Central memory CD8-positive, alpha-beta T cell (primary cell): ENCODE results near the gene LRP1B.
"Not testable (repeated sequence)": the region's sequence is repeated elsewhere in the genome, so short reads cannot be mapped to it uniquely, and the experiment has no call there.

Experiments
- ATAC-seq: fragments of 150-1000 bp; cut with Tn5 transposase; replicated peaks from 2 replicates; pipeline ENCODE4 v1.10.0; 2022; ENCODE audit warnings: mild to moderate bottlenecking, moderate FRiP score, moderate number of reproducible peaks; ENCODE audit not compliant: poor library complexity, severe bottlenecking; ENCODE audit errors: extremely low read depth
- DNase-seq, 2 donors: peaks; one replicate each; pipeline ENCODE4 v3.0.0; 2021; ENCODE audit warnings: low spot score in 2 of 2
- H3K27ac Mint-ChIP-seq: one replicate; pipeline ENCODE4 v1.8.0; 2022; ENCODE audit warnings: low read depth, mild to moderate bottlenecking, moderate library complexity, mixed read lengths
- H3K27me3 Mint-ChIP-seq: one replicate; pipeline ENCODE4 v1.8.0; 2022; ENCODE audit warnings: mixed read lengths
- H3K36me3 Mint-ChIP-seq: one replicate; pipeline ENCODE4 v1.8.0; 2022; ENCODE audit warnings: mild to moderate bottlenecking, moderate library complexity, mixed read lengths; ENCODE audit not compliant: insufficient read depth
- H3K4me1 Mint-ChIP-seq: one replicate; pipeline ENCODE4 v1.8.0; 2022; ENCODE audit warnings: mixed read lengths
- H3K4me3 Mint-ChIP-seq: one replicate; pipeline ENCODE4 v1.8.0; 2022; ENCODE audit warnings: mild to moderate bottlenecking, moderate library complexity, mixed read lengths
- H3K9me3 Mint-ChIP-seq: one replicate; pipeline ENCODE4 v1.8.0; 2022; ENCODE audit warnings: mixed read lengths

LRP1B gene

GRCh38 chr2:140658760-140659692 lies 1471.8 kb downstream of the LRP1B start:
- H3K36me3 Mint-ChIP-seq, result no peaks in the 10 kb centered on the region
- H3K4me3 Mint-ChIP-seq, result no peak overlapping the region
- no peak for ATAC-seq

GRCh38 chr2:140657657-140658056 lies 1473.2 kb downstream of the LRP1B start:
- Mint-ChIP-seq H3K36me3 (no peaks in the 10 kb centered on the region), H3K4me3 (no peak overlapping the region), H3K9me3 (peaks cover 13% of the 10 kb centered on the region), H3K27me3 (no peaks in the 10 kb centered on the region), H3K4me1 (no peaks in the 10 kb centered on the region), H3K27ac (no peak overlapping the region)
- ATAC-seq (no peak), DNase-seq (no peak)

More at GRCh38 chr2:140658760-140659692, 1471.8 kb downstream of the LRP1B start:
- Mint-ChIP-seq H3K27ac (no peak overlapping the region), H3K9me3 (peaks cover 13% of the 10 kb centered on the region), H3K4me1 (no peaks in the 10 kb centered on the region), H3K27me3 (no peaks in the 10 kb centered on the region)
- no peak for DNase-seq

GRCh38 chr2:140654565-140654964 lies 1476.3 kb downstream of the LRP1B start:
- Mint-ChIP-seq H3K36me3 (no peaks in the 10 kb centered on the region), H3K27ac (no peak overlapping the region), H3K9me3 (peaks cover 10% of the 10 kb centered on the region), H3K4me3 (no peak overlapping the region), H3K4me1 (no peaks in the 10 kb centered on the region), H3K27me3 (no peaks in the 10 kb centered on the region)
- no peak for ATAC-seq
- DNase-seq, result no peak

GRCh38 chr2:140650825-140651224 lies 1480.0 kb downstream of the LRP1B start:
- Mint-ChIP-seq H3K27me3 (no peaks in the 10 kb centered on the region), H3K36me3 (peaks cover 1% of the 10 kb centered on the region), H3K4me1 (no peaks in the 10 kb centered on the region), H3K9me3 (peaks cover 21% of the 10 kb centered on the region), H3K27ac (no peak overlapping the region), H3K4me3 (no peak overlapping the region)
- no peak for DNase-seq
- ATAC-seq, result no peak

- not testable (repeated sequence) for H3K4me3 Mint-ChIP-seq, H3K4me1 Mint-ChIP-seq, H3K36me3 Mint-ChIP-seq, H3K27me3 Mint-ChIP-seq, H3K27ac Mint-ChIP-seq, DNase-seq, ATAC-seq
- H3K9me3 Mint-ChIP-seq, result peaks cover 23% of the 10 kb centered on the region
These were observed 1480.7 kb downstream of the LRP1B start for GRCh38 chr2:140650134-140650533.

- Mint-ChIP-seq H3K9me3 (peaks cover 23% of the 10 kb centered on the region), H3K4me3 (no peak overlapping the region), H3K27ac (no peak overlapping the region), H3K27me3 (no peaks in the 10 kb centered on the region), H3K4me1 (no peaks in the 10 kb centered on the region), H3K36me3 (peaks cover 3% of the 10 kb centered on the region)
- no peak for ATAC-seq
- DNase-seq, result no peak
These were observed 1482.4 kb downstream of the LRP1B start for GRCh38 chr2:140648393-140648792.

- ATAC-seq, result no peak
- Mint-ChIP-seq H3K36me3 (peaks cover 3% of the 10 kb centered on the region), H3K4me1 (no peaks in the 10 kb centered on the region), H3K27me3 (no peaks in the 10 kb centered on the region), H3K9me3 (peaks cover 22% of the 10 kb centered on the region), H3K27ac (no peak overlapping the region), H3K4me3 (no peak overlapping the region)
- DNase-seq, result no peak
These were observed 1487.0 kb downstream of the LRP1B start for GRCh38 chr2:140643761-140644187.

GRCh38 chr2:140641163-140641562 lies 1489.7 kb downstream of the LRP1B start:
- ATAC-seq, result no peak
- H3K27me3 Mint-ChIP-seq, result no peaks in the 10 kb centered on the region
- H3K27ac Mint-ChIP-seq, result no peak overlapping the region

GRCh38 chr2:140639628-140640027 lies 1491.2 kb downstream of the LRP1B start:
- DNase-seq (no peak), ATAC-seq (no peak)
- Mint-ChIP-seq H3K4me3 (no peak overlapping the region), H3K36me3 (peaks cover 2% of the 10 kb centered on the region), H3K9me3 (peaks cover 11% of the 10 kb centered on the region), H3K27me3 (no peaks in the 10 kb centered on the region), H3K4me1 (no peaks in the 10 kb centered on the region), H3K27ac (no peak overlapping the region)

More at GRCh38 chr2:140641163-140641562, 1489.7 kb downstream of the LRP1B start:
- Mint-ChIP-seq H3K4me1 (no peaks in the 10 kb centered on the region), H3K9me3 (peaks cover 16% of the 10 kb centered on the region), H3K36me3 (peaks cover 2% of the 10 kb centered on the region), H3K4me3 (no peak overlapping the region)
- DNase-seq, result no peak

GRCh38 chr2:140630557-140630956 lies 1500.3 kb downstream of the LRP1B start:
- Mint-ChIP-seq H3K27ac (no peak overlapping the region), H3K4me3 (no peak overlapping the region), H3K9me3 (peaks cover 25% of the 10 kb centered on the region), H3K4me1 (no peaks in the 10 kb centered on the region), H3K36me3 (peaks cover 2% of the 10 kb centered on the region), H3K27me3 (no peaks in the 10 kb centered on the region)
- DNase-seq (no peak), ATAC-seq (no peak)

- H3K4me1 Mint-ChIP-seq, result no peaks in the 10 kb centered on the region
- ATAC-seq (no peak), DNase-seq (no peak)
- peaks cover 25% of the 10 kb centered on the region for H3K9me3 Mint-ChIP-seq
- H3K36me3 Mint-ChIP-seq, result peaks cover 2% of the 10 kb centered on the region
- H3K27ac Mint-ChIP-seq, result no peak overlapping the region
- H3K27me3 Mint-ChIP-seq, result no peaks in the 10 kb centered on the region
- H3K4me3 Mint-ChIP-seq, result no peak overlapping the region
These were observed 1502.9 kb downstream of the LRP1B start for GRCh38 chr2:140627885-140628284.

- no peak for ATAC-seq
- Mint-ChIP-seq H3K4me3 (no peak overlapping the region), H3K4me1 (no peaks in the 10 kb centered on the region), H3K36me3 (peaks cover 2% of the 10 kb centered on the region), H3K27ac (no peak overlapping the region), H3K9me3 (peaks cover 25% of the 10 kb centered on the region), H3K27me3 (no peaks in the 10 kb centered on the region)
- no peak for DNase-seq
These were observed 1503.7 kb downstream of the LRP1B start for GRCh38 chr2:140627136-140627535.

- no peaks in the 10 kb centered on the region for H3K4me1 Mint-ChIP-seq
- H3K4me3 Mint-ChIP-seq, result no peak overlapping the region
- peaks cover 2% of the 10 kb centered on the region for H3K36me3 Mint-ChIP-seq
- H3K27ac Mint-ChIP-seq, result no peak overlapping the region
- peaks cover 19% of the 10 kb centered on the region for H3K9me3 Mint-ChIP-seq
- H3K27me3 Mint-ChIP-seq, result no peaks in the 10 kb centered on the region
- DNase-seq, result no peak
- no peak for ATAC-seq
These were observed 1506.6 kb downstream of the LRP1B start for GRCh38 chr2:140624200-140624599.
